H4 (cell line): ENCODE results near the gene RBBP6. TPM values are rescaled to one million over a fixed set of nuclear protein-coding genes. Genes with fewer than 3 reads are reported as not detected.
"Not testable (repeated sequence)": the region's sequence is repeated elsewhere in the genome, so short reads cannot be mapped to it uniquely, and the experiment has no call there.

Experiments used
- DNase-seq: peaks from one replicate; pipeline ENCODE4 v3.0.0-alpha.2; 2015; ENCODE audit warnings: low spot score
- total RNA-seq: library from RNA; depleted of rRNA; stranded (reverse); fragments of >200 nt; shearing (Covaris generic); gene quantifications from 2 replicates; pipeline ENCODE4 v1.2.3, GENCODE V29; 2014; rRNA removed

The RBBP6 gene
- 7.7 and 16.0 TPM in 2 replicates for total RNA-seq

GRCh38 chr16:24539295-24539849, at the start of gene RBBP6:
TSS of gene RBBP6 (plus strand) at chr16:24539566. CDS start at chr16:24540627, 1,061 bp downstream.
- peak; percentile 91 for DNase-seq

GRCh38 chr16:24490866-24491265, 48.5 kb upstream of the RBBP6 start:
- DNase-seq: no peak

- no peak for DNase-seq
Observed at GRCh38 chr16:24491731-24492130, 47.6 kb upstream of the RBBP6 start.

GRCh38 chr16:24493821-24494220, 45.5 kb upstream of the RBBP6 start:
- DNase-seq: peak; percentile 57

GRCh38 chr16:24495207-24495606, 44.2 kb upstream of the RBBP6 start:
- not testable (repeated sequence) for DNase-seq

- DNase-seq: peak; percentile 41
Observed at GRCh38 chr16:24497440-24497839, 41.9 kb upstream of the RBBP6 start.

- peak; percentile 46 for DNase-seq
Observed at GRCh38 chr16:24499193-24499814, 40.1 kb upstream of the RBBP6 start.

GRCh38 chr16:24504472-24505345, 34.7 kb upstream of the RBBP6 start:
- peak; percentile 62 for DNase-seq

GRCh38 chr16:24505959-24506358, 33.4 kb upstream of the RBBP6 start:
- no peak for DNase-seq

- DNase-seq: no peak
Observed at GRCh38 chr16:24507959-24508480, 31.3 kb upstream of the RBBP6 start.

GRCh38 chr16:24508614-24509013, 30.8 kb upstream of the RBBP6 start:
- DNase-seq: peak; percentile 71

GRCh38 chr16:24509536-24509935, 29.8 kb upstream of the RBBP6 start:
- DNase-seq: no peak

- no peak for DNase-seq
Observed at GRCh38 chr16:24511174-24511573, 28.2 kb upstream of the RBBP6 start.

GRCh38 chr16:24511792-24512191, 27.6 kb upstream of the RBBP6 start:
- DNase-seq: no peak

- no peak for DNase-seq
Observed at GRCh38 chr16:24514096-24514495, 25.3 kb upstream of the RBBP6 start.

- no peak for DNase-seq
Observed at GRCh38 chr16:24515186-24515585, 24.2 kb upstream of the RBBP6 start.

GRCh38 chr16:24516900-24517669, 22.3 kb upstream of the RBBP6 start:
- peak; percentile 78 for DNase-seq

- no peak for DNase-seq
Observed at GRCh38 chr16:24518498-24518897, 20.9 kb upstream of the RBBP6 start.

- DNase-seq: no peak
Observed at GRCh38 chr16:24520983-24521382, 18.4 kb upstream of the RBBP6 start.

- no peak for DNase-seq
Observed at GRCh38 chr16:24522751-24523150, 16.6 kb upstream of the RBBP6 start.

GRCh38 chr16:24523569-24523968, 15.8 kb upstream of the RBBP6 start:
- no peak for DNase-seq
